ENCODE data around the gene LTB4R2.
A peak's percentile ranks its signal among the peaks of the same experiment; 100 is the strongest.
"Not testable (repeated sequence)": the region's sequence is repeated elsewhere in the genome, so short reads cannot be mapped to it uniquely, and the experiment has no call there.

LTB4R2 gene

GRCh38 chr14:24321212-24321975 is 11.5 kb downstream of the LTB4R2 start:
- DNase-seq = no peak

GRCh38 chr14:24322672-24323071 is 12.7 kb downstream of the LTB4R2 start:
- no peak for DNase-seq

GRCh38 chr14:24323341-24323740 is 13.4 kb downstream of the LTB4R2 start:
- no peak for DNase-seq

- DNase-seq = no peak
Observed at GRCh38 chr14:24324024-24324423, 14.1 kb downstream of the LTB4R2 start.

- DNase-seq = no peak
Observed at GRCh38 chr14:24325041-24325530, 15.1 kb downstream of the LTB4R2 start.

GRCh38 chr14:24325963-24326362 is 16.0 kb downstream of the LTB4R2 start:
- no peak for DNase-seq

GRCh38 chr14:24327303-24327702 is 17.4 kb downstream of the LTB4R2 start:
- no peak for DNase-seq

DNA sequence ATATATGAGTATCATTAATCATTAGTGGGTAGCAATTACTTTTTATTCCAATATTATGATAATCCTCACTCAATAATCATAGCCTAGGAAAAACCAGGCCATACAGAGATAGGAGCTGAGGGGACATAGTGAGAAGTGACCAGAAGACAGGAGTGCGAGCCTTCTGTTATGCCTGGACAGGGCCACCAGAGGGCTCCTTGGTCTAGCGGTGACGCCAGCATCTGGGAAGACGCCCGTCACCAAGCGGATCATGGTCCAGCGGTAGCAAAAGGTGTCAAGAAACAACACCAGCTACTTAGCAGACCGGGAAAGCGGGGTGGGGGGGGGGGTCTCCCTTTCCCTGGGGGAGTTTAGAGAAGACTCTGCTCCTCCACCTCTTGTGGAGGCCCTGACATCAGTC is 18.0 kb downstream of the LTB4R2 start:
- DNase-seq = not testable (repeated sequence)

GRCh38 chr14:24329073-24329663 is 19.2 kb downstream of the LTB4R2 start:
- DNase-seq = no peak

DNA sequence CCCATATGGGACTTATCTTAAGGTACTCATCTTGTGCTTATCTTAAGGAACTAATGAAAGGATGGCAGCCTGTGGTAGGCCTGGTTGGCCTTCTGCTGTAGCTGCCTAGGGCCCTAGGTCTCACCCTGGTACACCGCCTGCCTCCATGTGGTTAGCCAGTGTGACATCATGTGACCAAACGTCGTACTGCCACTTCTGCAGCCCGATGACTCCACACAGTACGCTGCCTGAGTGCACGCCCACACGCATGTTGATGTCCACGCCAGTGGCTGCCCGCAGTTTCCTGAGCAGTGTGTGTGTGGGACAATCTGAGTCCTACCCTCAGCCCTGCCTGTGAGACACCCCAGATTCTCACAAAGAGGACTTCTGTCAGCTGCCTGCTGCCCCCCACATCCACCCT is 19.8 kb downstream of the LTB4R2 start:
- DNase-seq = peak; percentile 26

- no peak for DNase-seq
Observed at GRCh38 chr14:24330973-24331674, 21.2 kb downstream of the LTB4R2 start.

- DNase-seq = no peak
Observed at GRCh38 chr14:24331731-24332267, 21.9 kb downstream of the LTB4R2 start.

GRCh38 chr14:24332268-24332993 is 22.5 kb downstream of the LTB4R2 start:
- DNase-seq = peak; percentile 76

GRCh38 chr14:24334431-24335291 is 24.7 kb downstream of the LTB4R2 start, which contains the start of gene ADCY4:
Gene ADCY4 (minus strand): TSS chr14:24335071. CDS start chr14:24334652, 419 bp downstream.
- no peak for DNase-seq

GRCh38 chr14:24335461-24336171 is 25.7 kb downstream of the LTB4R2 start:
- DNase-seq = no peak

- no peak for DNase-seq
Observed at GRCh38 chr14:24337144-24337823, 27.3 kb downstream of the LTB4R2 start.

DNA sequence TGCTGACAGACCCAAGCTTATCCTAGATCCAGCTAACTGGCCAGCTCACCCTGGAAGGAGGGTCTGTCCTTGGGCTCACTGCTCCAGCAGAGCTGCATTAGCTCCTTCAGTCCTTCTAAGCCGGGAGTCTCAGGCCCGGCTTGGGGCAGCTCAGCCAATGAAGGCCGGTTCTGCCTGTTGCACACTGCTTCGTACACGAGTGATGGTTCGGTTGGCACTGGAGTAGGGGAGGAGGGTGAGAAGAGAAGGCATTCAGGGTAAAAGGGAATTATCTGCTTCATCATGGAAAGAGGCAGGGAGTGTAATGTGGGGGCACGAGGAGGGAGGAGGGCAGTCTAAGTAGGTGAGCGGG is 27.9 kb downstream of the LTB4R2 start:
- no peak for DNase-seq

DNA sequence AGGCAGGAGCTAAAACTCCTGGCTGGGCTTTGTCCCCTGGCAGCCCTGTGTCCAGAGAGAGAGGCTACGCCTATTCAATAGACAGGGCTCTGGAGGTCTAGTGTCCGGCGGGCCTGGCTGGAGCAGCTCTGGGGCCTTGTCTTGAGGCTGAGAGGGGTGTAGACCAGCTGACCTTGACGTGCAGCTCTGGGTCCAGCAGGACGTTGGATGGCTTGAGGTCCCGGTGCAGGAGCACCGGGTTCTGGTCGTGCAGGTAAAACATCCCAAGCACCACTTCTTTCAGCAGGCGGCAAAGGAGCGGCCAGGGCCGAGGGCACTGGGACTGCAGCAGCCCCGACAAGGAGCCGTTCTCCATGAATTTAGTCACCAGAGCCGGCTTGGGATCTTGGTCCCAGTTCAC is 28.9 kb downstream of the LTB4R2 start:
- no peak for DNase-seq

DNA sequence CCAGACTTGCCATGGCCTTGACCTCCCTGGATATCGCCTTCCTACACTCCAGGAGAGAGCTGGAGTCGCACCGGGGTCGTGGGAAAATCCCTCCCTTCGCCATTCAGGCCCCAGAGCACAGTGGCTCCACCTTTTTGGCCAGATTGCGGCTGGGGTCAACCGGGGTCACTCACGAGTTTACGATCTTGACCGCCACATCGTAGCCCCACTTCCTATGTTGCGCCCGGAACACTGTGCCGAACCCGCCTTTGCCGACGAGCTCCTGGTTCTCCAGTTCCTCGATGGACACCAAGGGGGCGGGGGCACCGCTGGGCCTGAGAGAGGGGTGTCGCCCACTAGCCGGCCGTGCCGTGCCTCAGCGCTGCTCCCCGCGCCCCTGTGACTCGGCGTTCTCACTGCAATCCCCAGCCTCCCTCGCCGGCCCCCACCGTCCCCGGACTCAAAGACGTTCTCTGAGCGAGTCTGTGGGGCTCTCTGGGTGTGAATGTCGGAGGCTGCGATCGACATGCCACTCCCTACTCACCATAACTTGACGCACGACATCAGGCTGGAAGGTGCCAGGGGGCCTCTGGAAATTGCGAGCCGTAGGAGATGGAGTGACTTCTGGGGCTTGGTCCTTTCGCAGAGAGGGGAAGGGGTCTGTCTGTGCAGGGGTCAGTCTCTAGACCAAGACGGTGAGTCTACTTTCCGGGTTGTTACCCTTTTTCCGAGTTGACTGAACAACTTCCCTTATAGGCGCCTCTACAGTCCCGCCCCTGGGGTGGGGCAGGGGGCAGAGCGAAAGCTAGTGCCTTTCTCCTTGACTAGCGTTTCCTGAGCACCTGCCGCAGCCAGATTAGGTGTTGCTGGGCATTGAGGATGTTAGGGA is 29.6 kb downstream of the LTB4R2 start, which contains the start of gene RIPK3:
RIPK3 (minus strand) TSS at position 708 of the 868 bp plus-strand sequence; CDS start at position 543, 165 bp downstream.
- DNase-seq = peak; percentile 53
